HG03175 (cell line): ENCODE results near the gene SERPINB5.

Source experiments
- ATAC-seq: cut with Tn5 transposase; IDR thresholded peaks from one replicate; pipeline ENCODE4 v1.9.1; 2021; ENCODE audit warnings: mild to moderate bottlenecking, moderate library complexity; ENCODE audit not compliant: unreplicated experiment

SERPINB5 gene

GRCh38 chr18:63520053-63520685 lies 43.4 kb downstream of the SERPINB5 start:
- no peak for ATAC-seq

DNA sequence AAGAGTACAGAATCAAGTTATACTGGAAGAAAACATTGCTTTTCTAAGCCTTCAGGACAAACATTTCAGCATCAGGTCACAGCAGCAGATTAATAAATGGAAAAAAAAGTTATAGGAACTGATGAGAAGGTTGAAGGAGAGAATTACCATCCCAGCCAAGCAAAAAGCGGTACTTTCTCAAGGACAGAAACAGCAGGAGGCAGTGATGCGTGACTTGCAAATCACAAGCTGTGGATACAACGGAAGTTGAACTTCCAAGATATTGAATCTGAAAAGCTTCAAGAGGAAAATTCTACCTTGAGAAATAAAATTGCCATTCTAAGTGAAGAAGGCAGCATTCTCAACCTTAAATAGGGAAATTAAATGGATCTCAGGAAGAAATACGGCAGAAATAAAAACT lies 46.9 kb downstream of the SERPINB5 start:
- ATAC-seq: no peak

DNA sequence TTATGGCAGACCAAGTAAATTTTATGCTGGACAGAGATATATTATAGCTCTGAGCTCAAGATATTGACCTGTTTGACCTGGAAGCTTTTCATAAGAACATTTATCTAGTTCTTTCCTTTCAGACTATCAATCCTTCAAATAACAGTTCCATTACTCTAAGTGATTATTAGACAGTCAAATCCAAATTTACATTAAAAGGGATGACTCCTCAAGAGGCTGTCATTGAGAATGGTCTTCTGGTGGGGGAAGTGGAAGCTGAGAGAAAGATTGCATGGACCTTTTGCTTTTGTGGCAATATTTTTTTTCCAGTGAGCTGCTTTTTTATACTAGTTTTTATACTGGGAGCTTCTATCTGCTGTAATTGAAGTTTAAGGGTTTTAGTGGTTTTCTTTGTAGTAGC lies 50.5 kb downstream of the SERPINB5 start:
- no peak for ATAC-seq

DNA sequence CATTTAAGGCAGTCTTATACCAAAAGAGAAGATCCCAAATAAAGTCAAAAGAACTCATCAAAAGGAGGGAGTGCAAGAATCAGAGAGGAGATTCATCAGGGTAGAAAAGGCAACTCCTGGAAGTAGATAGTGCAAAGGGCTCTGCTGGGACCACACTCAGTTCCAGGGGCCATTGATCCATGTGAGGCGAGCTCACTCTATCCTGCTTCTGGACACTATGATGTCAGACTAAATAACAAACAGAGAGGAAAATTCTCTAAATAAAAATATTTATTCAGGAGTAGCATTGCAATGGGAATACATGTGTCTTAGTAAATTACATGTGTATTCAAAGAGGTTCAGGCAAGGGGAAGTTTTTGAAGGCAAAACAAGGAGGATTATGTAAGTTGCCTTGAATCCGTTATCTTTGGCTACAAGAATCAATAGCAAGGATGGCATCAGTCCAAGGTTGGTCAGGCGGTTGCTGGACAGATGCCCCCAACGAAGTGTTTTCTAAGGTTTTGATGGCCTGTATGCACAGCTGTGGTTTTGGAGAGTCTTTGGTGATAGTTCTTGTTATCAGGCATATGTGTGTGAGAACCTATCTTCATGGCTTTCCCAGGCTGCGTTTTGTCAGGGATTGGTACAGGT lies 52.2 kb downstream of the SERPINB5 start:
- no peak for ATAC-seq

- ATAC-seq: no peak
Observed at GRCh38 chr18:63532471-63532870, 55.7 kb downstream of the SERPINB5 start.

- no peak for ATAC-seq
Observed at GRCh38 chr18:63534615-63535014, 57.9 kb downstream of the SERPINB5 start.

GRCh38 chr18:63539904-63540510 lies 63.2 kb downstream of the SERPINB5 start:
- ATAC-seq: no peak

GRCh38 chr18:63542069-63542468 lies 65.3 kb downstream of the SERPINB5 start, which contains the start of gene SERPINB12:
SERPINB12 (plus strand) TSS chr18:63542369; CDS start chr18:63556160, 13,791 bp downstream.
- no peak for ATAC-seq

GRCh38 chr18:63544017-63544416 lies 67.3 kb downstream of the SERPINB5 start:
- ATAC-seq: no peak

- no peak for ATAC-seq
Observed at GRCh38 chr18:63545000-63545399, 68.2 kb downstream of the SERPINB5 start.

DNA sequence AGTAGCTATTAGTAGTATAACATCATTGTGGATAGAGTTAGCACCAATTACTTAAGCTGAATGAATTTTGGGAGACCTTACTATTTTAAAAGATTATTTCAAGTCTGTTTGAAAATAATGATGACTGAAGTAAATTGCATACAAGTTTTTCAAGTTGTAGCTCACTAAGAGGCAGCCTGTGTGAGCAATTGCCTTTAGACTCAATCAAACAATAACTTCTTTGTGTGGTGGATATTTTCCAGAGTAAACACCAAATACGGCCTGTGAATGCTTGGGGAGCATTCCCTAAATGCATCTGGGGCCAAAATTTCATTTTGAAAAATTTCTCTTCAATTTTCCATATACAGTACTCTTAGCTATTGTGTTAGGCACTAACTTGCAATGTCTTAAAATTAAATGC lies 73.3 kb downstream of the SERPINB5 start:
- ATAC-seq: no peak

DNA sequence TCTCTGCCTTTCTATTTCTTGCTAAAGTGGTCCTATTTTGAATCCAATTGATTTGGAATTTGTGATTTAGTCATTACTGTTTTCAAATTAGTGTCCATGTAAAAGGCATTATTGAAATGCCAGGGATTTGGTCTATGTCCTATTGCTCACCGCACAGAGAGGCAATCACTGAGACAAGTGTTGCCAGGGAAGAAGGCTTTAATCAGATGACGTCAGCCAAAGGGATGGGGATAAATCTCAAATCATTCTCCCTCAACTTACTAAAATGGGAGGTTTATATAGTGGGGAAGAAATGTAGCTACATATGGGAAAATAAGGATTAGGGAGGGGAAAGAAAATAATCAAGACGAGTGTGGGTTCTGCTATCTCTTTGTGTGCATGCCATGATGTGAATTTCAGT lies 75.0 kb downstream of the SERPINB5 start:
- no peak for ATAC-seq

DNA sequence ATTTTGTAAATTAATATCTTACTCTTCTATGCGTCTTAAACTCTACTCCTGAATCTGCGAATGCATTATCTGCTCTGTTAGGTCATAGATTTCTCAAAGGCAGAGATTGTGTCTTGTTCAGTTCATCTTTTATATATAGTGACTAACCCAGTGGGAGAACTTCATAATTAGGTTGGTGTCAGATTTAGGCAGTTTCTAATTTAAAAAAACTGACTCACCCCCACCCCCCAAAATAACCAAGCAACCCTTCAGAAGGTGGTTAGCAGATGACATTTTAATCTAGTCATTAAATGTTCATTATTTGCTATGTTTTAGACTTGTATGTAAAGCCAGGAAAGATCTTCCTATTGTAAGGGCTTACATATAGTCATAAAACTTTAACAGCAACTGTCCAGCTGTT lies 75.8 kb downstream of the SERPINB5 start:
- ATAC-seq: no peak

DNA sequence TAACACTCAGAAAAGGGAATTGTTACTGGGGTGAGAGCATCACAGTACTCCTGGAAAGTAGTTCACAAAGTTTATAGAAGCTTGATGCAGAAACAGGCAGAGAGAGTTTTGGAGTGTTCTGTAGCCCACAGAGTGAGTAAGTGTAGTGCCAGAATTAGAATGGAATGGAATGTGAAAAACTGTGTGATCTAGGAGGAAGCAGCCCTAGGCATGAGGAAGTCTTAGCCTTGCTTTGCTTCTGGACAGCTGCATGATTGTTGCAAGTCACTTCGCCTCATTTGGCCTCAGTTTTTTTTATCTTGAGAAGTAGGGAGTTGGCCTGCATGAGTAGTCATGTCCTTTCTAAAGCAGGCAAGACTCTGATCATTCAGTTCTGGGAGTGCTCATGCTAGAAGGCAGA lies 76.3 kb downstream of the SERPINB5 start:
- no peak for ATAC-seq
